GM12872 (cell line): ENCODE results near the gene PPP2R2C.

Experiments used
- CTCF ChIP-seq: IDR thresholded peaks from 3 replicates; pipeline ENCODE4 v1.5.1; 2011; ENCODE audit warnings: low read depth, mild to moderate bottlenecking, low read length, moderate library complexity; ENCODE audit not compliant: insufficient read depth

The PPP2R2C gene

GRCh38 chr4:6456450-6456849 is 16.0 kb downstream of the PPP2R2C start:
- no peak for TF ChIP-seq CTCF

- TF ChIP-seq CTCF, result no peak
These were observed 18.1 kb downstream of the PPP2R2C start for GRCh38 chr4:6454112-6454910.

DNA sequence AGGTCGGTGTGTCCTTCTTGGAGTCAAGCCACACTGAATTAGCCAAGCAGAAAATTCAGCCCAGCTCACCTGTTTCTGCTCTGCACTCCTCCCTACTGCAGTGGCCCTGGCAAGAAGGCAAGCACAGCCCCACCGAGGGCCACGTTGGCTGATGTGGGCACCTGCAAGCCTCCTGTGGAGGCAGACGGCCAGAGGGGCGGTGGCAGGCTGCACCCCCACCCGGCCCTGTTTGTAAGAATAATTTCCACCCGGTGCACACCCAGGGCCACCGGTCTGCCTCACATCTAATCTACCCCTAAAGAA is 18.8 kb downstream of the PPP2R2C start:
- no peak for TF ChIP-seq CTCF

DNA sequence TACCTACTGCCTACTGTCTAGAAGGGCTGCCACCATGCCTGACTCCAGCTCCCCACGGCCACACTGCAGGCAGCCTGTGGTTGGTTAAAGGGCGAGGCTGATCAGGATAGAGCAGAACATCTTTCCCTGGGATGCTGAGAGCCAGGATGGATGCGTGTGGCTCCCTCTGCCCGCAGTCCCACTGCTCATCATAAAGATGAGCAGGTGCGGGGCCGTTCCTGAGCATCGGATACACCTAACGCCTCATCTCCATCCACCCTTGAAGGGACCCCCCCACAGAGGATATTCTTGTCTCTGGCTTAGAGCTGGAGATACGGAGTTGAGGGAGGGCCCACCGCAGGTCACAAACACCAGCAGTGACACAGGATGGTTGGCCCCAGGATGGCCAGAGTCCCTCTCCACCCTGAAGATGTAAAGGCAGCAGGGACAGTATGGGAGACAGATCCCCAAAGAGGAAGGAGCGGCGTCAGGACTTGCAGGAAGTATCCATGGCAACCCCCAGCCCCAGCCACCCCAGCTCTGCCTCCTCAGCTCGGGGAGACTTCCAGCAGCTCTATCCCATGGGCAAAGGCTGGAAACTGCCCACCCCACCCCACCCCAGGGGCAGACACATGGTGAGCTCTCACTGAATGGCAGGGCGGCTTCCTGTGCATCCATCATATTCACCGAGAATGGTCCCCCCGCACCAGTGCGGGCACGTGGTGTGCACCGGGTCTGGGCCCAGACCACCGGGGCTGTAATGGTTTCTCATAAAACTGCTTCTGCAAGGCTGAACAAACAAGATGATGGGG is 19.3 kb downstream of the PPP2R2C start:
- no peak for TF ChIP-seq CTCF

- no peak for TF ChIP-seq CTCF
These were observed 20.1 kb downstream of the PPP2R2C start for GRCh38 chr4:6452116-6452896.

GRCh38 chr4:6451309-6451708 is 21.1 kb downstream of the PPP2R2C start:
- no peak for TF ChIP-seq CTCF

DNA sequence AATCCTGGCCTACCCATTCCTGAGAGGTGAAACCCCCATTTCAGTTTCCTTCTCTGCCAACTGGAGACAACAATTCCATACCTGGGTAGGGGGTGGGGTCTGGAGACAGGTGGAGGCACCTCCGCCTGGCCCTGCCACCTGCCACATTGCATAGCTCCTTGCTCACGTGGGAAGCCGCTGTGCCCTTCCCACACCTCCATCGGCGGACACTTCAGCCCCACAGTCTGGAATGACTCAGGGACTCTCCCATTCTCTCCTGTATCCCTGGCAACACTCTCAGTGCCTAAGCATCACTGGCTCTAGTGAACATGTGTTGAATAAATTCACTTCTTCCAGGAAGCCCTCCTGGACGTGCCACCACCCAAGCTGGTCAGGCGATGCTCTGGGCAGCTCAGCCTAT is 21.7 kb downstream of the PPP2R2C start:
- no peak for TF ChIP-seq CTCF
